PC-3 (cell line): ENCODE results near the gene DAPP1. TPM values are rescaled to one million over a fixed set of nuclear protein-coding genes. Genes with fewer than 3 reads are reported as not detected.

Source experiments
- ATAC-seq: fragments of 200-7000 bp; cut with Tn5 transposase; 2 replicates; pipeline ENCODE4 v1.9.1; 2020; ENCODE audit warnings: mild to moderate bottlenecking, moderate library complexity
- BruUV-seq: library from RNA; stranded (reverse); fragments of 400-500 nt; replicated peaks from 2 replicates; lab custom pipeline; 2021; lab: Mats Ljungman, UMichigan
- CTCF ChIA-PET: fragments of 300-600 bp; sonication (Branson Sonifier 250); formaldehyde crosslinking; loops from one replicate; lab custom pipeline; 2022; ENCODE audit warnings: antibody characterized with exemption; lab: Charles Lee
- POLR2A ChIA-PET: fragments of 300-600 bp; sonication (Branson Sonifier 250); formaldehyde crosslinking; loops from one replicate; lab custom pipeline; 2022; ENCODE audit warnings: antibody characterized with exemption; ENCODE audit not compliant: unreplicated experiment; lab: Charles Lee
- DNase-seq: peaks from one replicate; pipeline ENCODE4 v3.0.0-alpha.2; 2015
- H2AFZ ChIP-seq: fragments of 300-600 bp; sonication (generic); 2 replicates; pipeline ENCODE4 v1.6.0; 2016; ENCODE audit warnings: antibody characterized with exemption, low read length
- H3F3A ChIP-seq: fragments of 300-600 bp; sonication (generic); one replicate; pipeline ENCODE4 v1.6.0; 2017; ENCODE audit warnings: antibody characterized with exemption, low read length, control low read depth, mild to moderate bottlenecking; ENCODE audit not compliant: unreplicated experiment
- H3K27ac ChIP-seq: fragments of 300-600 bp; sonication (generic); 2 replicates; pipeline ENCODE4 v1.5.1; 2016; ENCODE audit warnings: mild to moderate bottlenecking, low read length
- H3K27me3 ChIP-seq: fragments of 300-600 bp; sonication (generic); 2 replicates; pipeline ENCODE4 v1.6.1; 2016; ENCODE audit warnings: low read length, mixed read lengths
- H3K36me3 ChIP-seq: fragments of 300-600 bp; sonication (generic); 2 replicates; pipeline ENCODE4 v1.6.1; 2016; ENCODE audit warnings: low read depth, mixed run types, low read length, mixed read lengths
- H3K4me1 ChIP-seq: fragments of 300-600 bp; sonication (generic); 2 replicates; pipeline ENCODE4 v1.5.1; 2016; ENCODE audit warnings: low read length; ENCODE audit not compliant: insufficient read depth
- H3K4me2 ChIP-seq: fragments of 300-600 bp; sonication (generic); 2 replicates; pipeline ENCODE4 v1.6.0; 2016; ENCODE audit warnings: low read length
- H3K4me3 ChIP-seq: fragments of 300-600 bp; sonication (generic); 2 replicates; pipeline ENCODE4 v1.5.1; 2016; ENCODE audit warnings: mild to moderate bottlenecking, low read length, mixed read lengths
- H3K79me2 ChIP-seq: fragments of 300-600 bp; sonication (generic); 2 replicates; pipeline ENCODE4 v1.6.1; 2017; ENCODE audit warnings: low read length, mixed read lengths
- H3K9ac ChIP-seq: fragments of 300-600 bp; sonication (generic); 2 replicates; pipeline ENCODE4 v1.6.0; 2016; ENCODE audit warnings: mild to moderate bottlenecking, low read length
- H3K9me2 ChIP-seq: fragments of 300-600 bp; sonication (generic); replicated peaks from 2 replicates; pipeline ENCODE4 v1.6.1; 2016; ENCODE audit warnings: mixed run types, low read length, mixed read lengths
- H3K9me3 ChIP-seq: fragments of 300-600 bp; sonication (generic); 2 replicates; pipeline ENCODE4 v1.6.1; 2016; ENCODE audit warnings: low read length, mixed read lengths
- H4K20me1 ChIP-seq: fragments of 300-600 bp; sonication (generic); 2 replicates; pipeline ENCODE4 v1.6.1; 2016; ENCODE audit warnings: low read length, mixed read lengths
- EZH2 ChIP-seq: fragments of 300-600 bp; sonication (generic); IDR thresholded peaks from one replicate; pipeline ENCODE4 v1.6.1; 2017; ENCODE audit warnings: antibody characterized with exemption, mild to moderate bottlenecking, low read length; ENCODE audit not compliant: unreplicated experiment
- EZH2phosphoT487 ChIP-seq: fragments of 300-600 bp; sonication (generic); IDR thresholded peaks from 2 replicates; pipeline ENCODE4 v1.6.1; 2018; ENCODE audit warnings: mild to moderate bottlenecking, antibody characterized with exemption, low read length, borderline replicate concordance
- intact Hi-C: fragments of 100-400 bp; cut with micrococcal nuclease; formaldehyde crosslinking; loops from 2 replicates; pipeline ENCODE4 v1.9.0; 2023
- total RNA-seq: library from RNA; depleted of rRNA; stranded (reverse); fragments of >200 nt; gene quantifications from 2 replicates; pipeline ENCODE4 v1.2.3, GENCODE V29; 2014
- TF ChIP-seq, protein P1 (sequence below): fragments of 300-600 bp; sonication (generic); conservative IDR thresholded peaks from 2 replicates; pipeline ENCODE4 v1.5.1; 2017; ENCODE audit warnings: antibody characterized with exemption, low read depth, mild to moderate bottlenecking, low read length

Gene DAPP1
- total RNA-seq, 1 experiment from 2014 or later = 11.6 TPM

DNA sequence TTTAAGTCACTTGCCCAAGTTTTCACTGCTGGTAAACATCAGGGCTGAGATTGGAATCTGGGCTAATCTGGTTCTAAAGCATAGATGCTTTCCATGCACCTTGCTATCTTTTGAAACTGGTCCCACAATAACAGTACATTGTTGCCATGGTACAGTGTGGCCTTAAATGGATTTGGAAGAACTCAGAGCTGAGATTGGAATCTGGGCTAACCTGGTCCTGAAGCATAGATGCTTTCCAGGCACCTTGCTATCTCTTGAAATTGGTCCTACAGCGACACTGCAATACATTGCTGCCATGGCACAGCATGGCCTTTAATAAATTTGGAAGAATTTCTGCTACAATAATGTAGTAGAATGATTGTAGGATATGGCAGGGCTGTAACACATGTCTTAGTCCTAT, 28.6 kb downstream of the DAPP1 start:
- Histone ChIP-seq H3K9me3 (no peaks in the 10 kb centered on the region), H3K9me2 (no peaks in the 10 kb centered on the region), H3K27ac (no peak overlapping the region), H4K20me1 (no peaks in the 10 kb centered on the region), H2AFZ (no peak overlapping the region), H3K4me1 (no peaks in the 10 kb centered on the region), H3K36me3 (no peaks in the 10 kb centered on the region), H3K79me2 (no peaks in the 10 kb centered on the region), H3K9ac (no peak overlapping the region), H3K4me2 (no peak overlapping the region), H3F3A (no peaks in the 10 kb centered on the region), H3K27me3 (no peaks in the 10 kb centered on the region), H3K4me3 (no peak overlapping the region)
- CTCF ChIA-PET = no interaction called here
- no peak for DNase-seq
- TF ChIP-seq EZH2 = no peak
- TF ChIP-seq, protein P1, sequence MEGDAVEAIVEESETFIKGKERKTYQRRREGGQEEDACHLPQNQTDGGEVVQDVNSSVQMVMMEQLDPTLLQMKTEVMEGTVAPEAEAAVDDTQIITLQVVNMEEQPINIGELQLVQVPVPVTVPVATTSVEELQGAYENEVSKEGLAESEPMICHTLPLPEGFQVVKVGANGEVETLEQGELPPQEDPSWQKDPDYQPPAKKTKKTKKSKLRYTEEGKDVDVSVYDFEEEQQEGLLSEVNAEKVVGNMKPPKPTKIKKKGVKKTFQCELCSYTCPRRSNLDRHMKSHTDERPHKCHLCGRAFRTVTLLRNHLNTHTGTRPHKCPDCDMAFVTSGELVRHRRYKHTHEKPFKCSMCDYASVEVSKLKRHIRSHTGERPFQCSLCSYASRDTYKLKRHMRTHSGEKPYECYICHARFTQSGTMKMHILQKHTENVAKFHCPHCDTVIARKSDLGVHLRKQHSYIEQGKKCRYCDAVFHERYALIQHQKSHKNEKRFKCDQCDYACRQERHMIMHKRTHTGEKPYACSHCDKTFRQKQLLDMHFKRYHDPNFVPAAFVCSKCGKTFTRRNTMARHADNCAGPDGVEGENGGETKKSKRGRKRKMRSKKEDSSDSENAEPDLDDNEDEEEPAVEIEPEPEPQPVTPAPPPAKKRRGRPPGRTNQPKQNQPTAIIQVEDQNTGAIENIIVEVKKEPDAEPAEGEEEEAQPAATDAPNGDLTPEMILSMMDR = no peak
- TF ChIP-seq EZH2phosphoT487 = no peak
- BruUV-seq = no TSS peak
- intact Hi-C loops = no loop called here
- POLR2A ChIA-PET = no interaction called here
- ATAC-seq = no peak

DNA sequence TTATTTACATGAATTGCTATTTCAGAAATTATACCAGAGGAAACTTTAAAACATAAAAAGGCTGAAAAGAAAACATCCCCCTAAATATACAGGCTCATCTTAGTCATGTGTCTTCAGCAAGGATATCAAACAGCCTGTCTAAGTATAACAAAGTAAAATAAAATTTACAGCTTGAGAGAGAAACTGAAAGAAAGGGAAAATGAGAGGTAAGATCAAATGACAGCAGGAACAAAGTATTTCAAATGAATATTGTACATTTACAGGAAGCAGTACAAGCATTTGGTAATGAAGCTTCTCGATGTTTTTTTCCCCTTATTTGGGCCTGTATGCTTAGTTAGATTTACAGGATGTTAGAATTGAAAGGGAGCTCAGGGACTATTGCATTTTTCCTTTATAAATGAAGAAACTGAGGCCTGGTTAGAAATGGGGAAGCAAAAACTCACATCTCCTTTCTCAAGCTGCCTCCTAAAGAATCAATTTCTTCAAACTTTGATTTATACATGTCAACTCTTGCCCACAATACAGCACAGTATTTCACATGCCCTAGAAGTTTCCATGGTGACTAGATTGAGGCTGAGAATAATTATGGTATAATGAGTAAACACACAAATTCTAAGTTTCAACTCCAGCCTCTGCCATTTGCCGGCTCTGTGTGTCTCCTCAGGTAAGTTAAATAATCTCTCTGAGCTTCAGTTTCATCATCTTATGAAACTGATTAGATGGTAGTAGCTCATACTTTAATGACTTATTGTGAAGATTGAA, 29.3 kb downstream of the DAPP1 start:
- TF ChIP-seq EZH2 = no peak
- TF ChIP-seq, protein P1 = no peak
- TF ChIP-seq EZH2phosphoT487 = no peak

DNA sequence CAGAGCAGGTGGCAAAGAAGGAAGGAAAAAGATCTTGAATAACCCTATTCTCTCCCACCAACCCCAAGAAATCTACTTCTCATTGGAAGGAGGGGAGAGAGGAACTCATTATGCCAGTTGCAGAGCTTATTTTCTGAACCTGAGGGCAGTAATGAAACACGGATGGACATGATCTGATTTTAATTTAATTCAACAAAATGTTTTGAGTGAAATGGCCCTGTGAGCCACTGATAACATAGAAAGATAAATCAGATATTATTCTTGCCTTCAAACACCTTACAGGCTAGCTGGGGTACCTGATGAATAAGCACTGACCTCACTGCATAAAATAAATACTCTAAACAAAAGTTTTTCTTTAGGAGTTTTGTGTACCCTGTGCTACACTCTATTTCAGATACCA, 30.3 kb downstream of the DAPP1 start:
- Histone ChIP-seq H2AFZ (no peak overlapping the region), H3K9ac (no peak overlapping the region), H3K79me2 (no peaks in the 10 kb centered on the region), H4K20me1 (no peaks in the 10 kb centered on the region), H3K4me2 (no peak overlapping the region), H3K27me3 (no peaks in the 10 kb centered on the region), H3K4me3 (no peak overlapping the region), H3F3A (no peaks in the 10 kb centered on the region), H3K36me3 (no peaks in the 10 kb centered on the region), H3K4me1 (no peaks in the 10 kb centered on the region), H3K27ac (no peak overlapping the region), H3K9me3 (no peaks in the 10 kb centered on the region), H3K9me2 (no peaks in the 10 kb centered on the region)
- ChIA-PET CTCF (no interaction called here), POLR2A (no interaction called here)
- ATAC-seq = no peak
- BruUV-seq = no TSS peak
- intact Hi-C loops = no loop called here
- no peak for DNase-seq
- TF ChIP-seq, protein P1 = no peak
- TF ChIP-seq EZH2phosphoT487 (no peak), EZH2 (no peak)

More for the DNA sequence above, 29.3 kb downstream of the DAPP1 start:
- Histone ChIP-seq H3F3A (no peaks in the 10 kb centered on the region), H3K4me1 (no peaks in the 10 kb centered on the region), H3K79me2 (no peaks in the 10 kb centered on the region), H3K9me3 (no peaks in the 10 kb centered on the region), H3K4me3 (no peak overlapping the region), H3K36me3 (no peaks in the 10 kb centered on the region), H4K20me1 (no peaks in the 10 kb centered on the region), H3K9ac (no peak overlapping the region), H3K4me2 (no peak overlapping the region), H3K27ac (no peak overlapping the region), H2AFZ (no peak overlapping the region), H3K27me3 (no peaks in the 10 kb centered on the region), H3K9me2 (no peaks in the 10 kb centered on the region)
- DNase-seq (no peak), ATAC-seq (no peak)
- BruUV-seq = no TSS peak
- POLR2A ChIA-PET = no interaction called here
- CTCF ChIA-PET = no interaction called here
- intact Hi-C loops = no loop called here
